Neural cell (in vitro differentiated cells): ENCODE results near the gene IRS2.

Experiments used
- CTCF ChIP-seq: fragments of 450-650 bp; IDR thresholded peaks from 2 replicates; pipeline ENCODE4 v1.5.1; 2014; ENCODE audit warnings: antibody characterized with exemption, mild to moderate bottlenecking, moderate library complexity; ENCODE audit not compliant: poor library complexity, severe bottlenecking
- EP300 ChIP-seq: fragments of 450-650 bp; conservative IDR thresholded peaks from 2 replicates; pipeline ENCODE4 v1.6.1; 2014; ENCODE audit warnings: antibody characterized with exemption, mild to moderate bottlenecking, moderate library complexity; ENCODE audit not compliant: poor library complexity, severe bottlenecking

- TF ChIP-seq CTCF: no peak
- no peak for TF ChIP-seq EP300
These were observed 64.3 kb downstream of the IRS2 start for GRCh38 chr13:109722068-109722467.
